A549 treated with AZD9567 at 1 μM for 4 hours (cell line): Measurements from ENCODE around the gene ZNF221. TPM values are rescaled to one million over a fixed set of nuclear protein-coding genes. Genes with fewer than 3 reads are reported as not detected.

Source experiments
- total RNA-seq: library from RNA; stranded (reverse); fragments of 200-300 nt; extraction: Qiagen RNA extraction; gene quantifications from 5 replicates; pipeline ENCODE4 v1.2.3, GENCODE V29; 2022; ENCODE audit not compliant: insufficient read depth

Gene ZNF221
- 0.30 to 0.65 TPM (median 0.47 TPM) in 4 of 5 replicates, not detected in the other for total RNA-seq

DNA sequence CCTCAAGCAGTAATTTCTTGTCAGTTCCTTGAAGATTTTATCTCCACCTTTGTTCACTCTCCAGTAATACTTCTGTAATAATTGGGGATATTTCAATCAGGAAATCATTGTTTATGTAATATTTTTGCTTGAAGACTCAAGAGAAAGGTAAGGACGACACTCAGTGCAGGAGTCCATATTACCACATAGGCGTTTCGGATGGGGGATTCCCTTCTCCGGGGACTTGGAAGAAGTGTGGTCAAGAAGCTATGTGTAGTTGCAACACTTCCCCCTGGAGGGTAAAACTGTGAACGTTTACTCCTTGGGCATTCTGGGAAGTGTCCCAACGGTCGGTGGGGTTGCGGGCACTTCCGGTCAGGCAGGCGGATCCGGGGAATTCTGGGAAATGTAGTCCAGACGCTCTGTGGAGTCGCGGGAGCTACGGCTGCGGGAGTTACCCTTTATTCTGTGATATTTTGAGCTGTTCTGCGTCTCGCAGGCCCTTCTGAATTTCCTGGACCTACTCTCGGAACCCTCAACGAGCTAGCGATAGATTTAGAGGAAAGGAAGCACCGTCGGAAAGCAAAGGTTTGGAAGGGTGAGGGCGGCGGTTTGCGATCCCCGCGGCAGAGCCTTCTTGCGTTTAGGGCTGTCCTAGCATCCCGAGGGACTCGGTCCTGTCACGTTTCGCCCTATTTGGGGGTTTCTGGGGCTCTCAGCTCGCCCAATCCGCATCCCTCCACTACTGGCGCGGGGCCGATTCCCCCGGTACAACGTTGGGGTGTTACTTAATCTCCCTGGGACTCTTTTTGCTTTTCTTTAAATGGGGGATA, at the start of gene ZNF221:
TSS of gene ZNF221 (plus strand) at position 395 of the 812 bp plus-strand sequence. CDS start 11,499 bp downstream, outside the sequence.

DNA sequence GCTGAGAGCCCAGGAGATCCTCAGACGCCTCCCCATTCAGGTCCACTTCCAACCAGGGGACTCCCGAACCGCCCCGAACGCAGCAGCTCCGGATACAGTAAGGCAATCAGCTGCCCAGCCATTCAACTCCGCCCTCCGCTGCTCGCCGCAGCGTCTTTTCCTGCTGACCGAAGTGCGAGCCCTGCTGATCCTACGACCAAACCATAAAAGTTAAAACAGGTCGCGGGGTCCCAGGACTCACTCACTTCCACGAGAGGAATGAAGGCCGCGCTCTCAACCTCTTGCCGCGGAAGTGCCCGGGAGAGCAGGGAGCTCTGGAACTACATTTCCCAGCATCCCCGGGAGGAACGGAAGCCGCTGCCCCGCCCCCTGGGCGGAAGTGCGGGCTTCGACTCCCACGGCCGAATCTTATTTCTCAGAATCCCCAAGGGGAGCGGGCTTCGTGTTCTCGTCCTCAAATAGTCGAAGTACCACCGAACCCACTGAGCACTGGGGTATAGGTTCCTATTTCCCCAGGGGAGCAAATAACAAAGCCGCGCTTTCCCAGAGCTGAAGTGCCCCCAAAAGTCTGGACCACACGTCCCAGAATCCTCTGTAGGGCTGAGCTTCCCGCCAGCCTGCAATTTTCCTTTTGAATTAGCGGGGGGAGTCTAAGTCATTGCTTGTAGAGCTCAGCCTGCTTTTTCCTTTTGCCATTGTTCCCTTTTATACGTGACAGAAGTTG, 15.9 kb upstream of the ZNF221 start, which contains the start of gene ZNF45:
TSS of gene ZNF45 (minus strand) at position 298 of the 724 bp plus-strand sequence. CDS start 13,097 bp downstream, outside the sequence.

DNA sequence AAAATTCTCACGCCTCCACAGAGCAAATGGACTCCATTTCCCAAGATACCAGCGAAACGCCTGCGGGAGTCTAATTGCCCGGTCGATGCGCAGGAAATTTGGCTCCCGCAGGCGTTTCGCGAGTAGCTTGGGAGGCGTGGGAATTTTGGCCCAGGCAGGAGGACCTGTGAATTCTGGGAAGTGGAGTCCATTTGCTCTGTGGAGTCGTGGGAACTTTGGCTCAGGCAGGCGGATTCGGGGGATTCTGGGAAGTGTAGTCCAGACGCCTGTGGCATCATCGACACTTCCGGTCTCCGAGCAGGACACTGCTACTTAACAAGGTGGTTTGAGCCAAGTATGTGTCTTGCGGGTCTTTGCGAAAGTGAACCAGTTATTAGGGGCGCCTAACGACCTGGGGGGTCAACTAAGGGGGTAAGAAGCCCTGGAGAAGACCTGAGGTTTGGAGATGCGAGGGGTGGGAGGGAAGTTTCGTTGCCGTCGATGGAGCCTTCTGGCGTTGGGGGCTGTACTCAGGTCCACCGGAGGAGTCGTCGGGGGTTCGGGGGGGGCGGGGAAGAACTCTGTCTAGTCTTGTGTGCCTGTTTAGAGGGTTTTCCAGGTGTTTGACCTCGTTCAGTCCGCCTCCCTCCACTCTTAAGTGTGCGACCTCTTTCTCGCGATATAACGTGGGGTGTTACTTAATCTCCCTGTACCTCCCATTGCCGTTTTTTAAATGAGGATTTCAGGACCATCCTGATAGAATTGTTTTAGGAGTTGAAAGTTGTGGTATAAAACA, 33.1 kb downstream of the ZNF221 start, which contains the start of gene ZNF155:
TSS of gene ZNF155 (plus strand) at position 277 of the 775 bp plus-strand sequence. CDS start 4,356 bp downstream, outside the sequence.

DNA sequence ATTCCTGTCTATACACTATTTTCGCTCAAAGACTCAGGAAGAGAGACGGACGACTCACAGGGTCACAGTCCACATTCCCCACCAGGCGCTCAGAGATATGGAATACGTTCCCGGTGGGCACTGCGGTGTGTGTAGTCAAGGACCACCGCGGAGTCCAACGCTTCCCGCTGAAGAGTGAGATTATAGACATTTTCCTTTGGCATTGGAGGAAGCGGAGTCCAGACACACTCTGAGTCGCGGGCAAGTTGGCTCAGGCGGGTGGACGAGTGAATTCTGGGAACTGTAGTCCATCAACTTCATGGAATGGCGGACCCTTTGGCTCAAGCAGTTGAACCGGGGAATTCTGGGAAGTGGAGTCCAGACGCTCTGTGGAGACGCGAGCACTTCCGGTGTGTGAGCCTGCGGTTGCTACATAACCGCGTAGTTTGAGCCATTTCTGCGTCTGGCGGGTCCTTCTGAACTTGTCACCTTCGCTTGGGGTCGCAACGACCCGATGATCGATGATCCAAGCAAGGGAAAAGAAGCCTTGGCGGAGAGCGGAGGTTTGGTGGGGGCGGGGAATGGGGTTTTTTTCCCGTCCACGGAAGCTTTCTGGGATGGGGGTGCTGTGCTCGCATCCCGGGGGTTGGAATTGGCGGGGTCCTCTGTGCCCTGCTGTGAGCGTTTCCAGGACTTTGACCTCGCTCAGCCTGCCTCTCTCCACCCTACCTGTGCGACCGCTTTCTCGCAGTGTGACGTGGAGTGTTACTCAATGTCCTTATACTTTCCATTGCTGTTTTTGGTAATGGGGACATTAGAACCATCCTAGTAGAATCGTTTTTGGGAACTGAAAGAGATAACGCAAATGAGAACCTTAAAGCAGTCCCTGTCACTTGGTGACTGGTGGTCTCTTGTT, 51.8 kb downstream of the ZNF221 start, which contains the start of gene ZNF230:
TSS of gene ZNF230 (plus strand) at position 392 of the 895 bp plus-strand sequence. CDS start 4,122 bp downstream, outside the sequence.

Other genes starting within 250 kb of the ZNF221 start
- not detected in 5 replicates for gene IRGC, start 235.2 kb upstream of the ZNF221 start, total RNA-seq
- gene SMG9, start 196.3 kb upstream of the ZNF221 start, total RNA-seq: 50.2 to 64.4 TPM (median 56.7 TPM) in 5 replicates
- 29.1 to 47.0 TPM (median 45.0 TPM) in 5 replicates for gene KCNN4, start 170.3 kb upstream of the ZNF221 start, total RNA-seq
- gene LYPD5, start 148.8 kb upstream of the ZNF221 start, total RNA-seq: 0.07 to 0.30 TPM (median 0.17 TPM) in 4 of 5 replicates, not detected in the other
- 4.3 to 12.9 TPM (median 5.1 TPM) in 5 replicates for gene ZNF283, start 123.9 kb upstream of the ZNF221 start, total RNA-seq
- 0.20 to 0.45 TPM (median 0.31 TPM) in 4 of 5 replicates, not detected in the other for gene ZNF404, start 67.3 kb upstream of the ZNF221 start, total RNA-seq
- gene ZNF45, start 15.9 kb upstream of the ZNF221 start, total RNA-seq: 9.3 to 20.4 TPM (median 10.4 TPM) in 5 replicates
- 2.1 to 5.6 TPM (median 2.5 TPM) in 5 replicates for gene ZNF155, start 33.0 kb downstream of the ZNF221 start, total RNA-seq
- gene ZNF230, start 51.7 kb downstream of the ZNF221 start, total RNA-seq: 1.6 to 3.5 TPM (median 2.7 TPM) in 5 replicates
- gene ZNF222, start 74.2 kb downstream of the ZNF221 start, total RNA-seq: 3.0 to 3.7 TPM (median 3.5 TPM) in 5 replicates
- 1.8 to 2.8 TPM (median 2.5 TPM) in 4 of 5 replicates, not detected in the other for gene ZNF223, start 100.8 kb downstream of the ZNF221 start, total RNA-seq
- 0.36 to 1.0 TPM (median 0.44 TPM) in 5 replicates for gene ZNF284, start 120.9 kb downstream of the ZNF221 start, total RNA-seq
- gene ZNF224, start 143.1 kb downstream of the ZNF221 start, total RNA-seq: 4.5 to 11.4 TPM (median 10.4 TPM) in 5 replicates
- 0.99 to 3.5 TPM (median 2.5 TPM) in 5 replicates for gene ZNF225, start 162.2 kb downstream of the ZNF221 start, total RNA-seq
- gene ZNF234, start 190.3 kb downstream of the ZNF221 start, total RNA-seq: 0.67 to 3.1 TPM (median 2.4 TPM) in 5 replicates
- 17.5 to 22.3 TPM (median 21.2 TPM) in 5 replicates for gene ZNF226, start 213.9 kb downstream of the ZNF221 start, total RNA-seq